NCI-H82 treated with DMSO at 0.1 percent for 48 hours (cell line): ENCODE results near the gene SAFB2.
A peak's percentile ranks its signal among the peaks of the same experiment; 100 is the strongest.

ENCODE experiments used
- DNase-seq: peaks from one replicate; lab custom pipeline; 2025; ENCODE audit not compliant: unreplicated experiment; lab: John Stamatoyannopoulos, UW

Gene SAFB2

DNA sequence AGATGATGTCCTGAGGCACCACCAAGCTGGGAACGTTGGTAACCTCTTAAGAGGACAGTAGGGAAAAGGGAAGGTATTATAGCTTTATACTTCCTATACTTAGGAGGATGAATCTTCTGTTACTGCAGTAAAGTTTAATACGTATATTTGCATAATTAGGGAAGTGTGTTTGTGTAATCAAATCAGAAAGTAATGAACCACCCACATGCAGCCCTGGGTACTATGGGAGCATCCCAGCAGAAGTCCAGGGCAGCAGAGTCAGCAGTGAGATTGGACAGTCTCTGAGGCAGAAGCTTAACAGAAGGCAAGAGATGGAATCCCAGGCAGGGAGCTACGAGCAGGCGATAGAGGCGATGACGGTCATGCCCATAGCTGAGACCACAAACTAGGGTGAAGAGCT is 12.9 kb upstream of the SAFB2 start:
- DNase-seq = no peak

DNA sequence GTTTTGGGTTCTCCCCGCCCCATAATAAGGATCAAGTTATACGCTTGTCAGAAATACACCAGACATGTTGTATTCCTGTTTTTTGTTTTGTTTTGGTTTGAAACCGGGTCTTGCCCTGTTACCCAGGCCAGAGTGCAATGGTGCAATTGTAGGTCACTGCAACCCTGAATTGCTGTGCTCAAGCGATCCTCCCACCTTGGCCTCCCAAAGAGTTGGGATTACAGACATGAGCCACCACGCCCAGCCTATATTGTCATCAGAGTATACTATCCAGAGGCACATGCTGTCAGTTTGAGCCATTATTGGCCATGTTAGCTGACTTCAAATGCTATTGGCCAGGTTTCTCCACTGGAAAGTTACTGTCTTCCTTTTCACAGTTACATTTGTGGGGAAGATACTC is 10.1 kb upstream of the SAFB2 start:
- DNase-seq = no peak

DNA sequence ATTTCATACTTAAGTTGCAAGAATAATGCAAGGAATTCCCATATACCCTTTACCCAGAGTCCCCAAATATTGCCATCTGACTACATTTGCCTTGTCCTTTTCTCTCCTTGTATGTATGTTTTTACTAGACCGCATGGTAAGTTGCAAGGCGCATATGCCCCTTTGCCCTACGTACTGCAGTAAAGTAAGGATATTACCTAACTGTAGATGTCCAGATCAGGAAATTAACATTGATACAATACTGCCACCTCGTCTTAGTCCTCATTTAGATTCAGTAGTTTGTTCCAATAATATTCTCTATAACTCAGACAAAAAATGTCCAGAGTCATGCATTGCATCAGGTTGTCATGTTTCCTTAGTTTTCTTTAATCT is 9.7 kb upstream of the SAFB2 start:
- no peak for DNase-seq

DNA sequence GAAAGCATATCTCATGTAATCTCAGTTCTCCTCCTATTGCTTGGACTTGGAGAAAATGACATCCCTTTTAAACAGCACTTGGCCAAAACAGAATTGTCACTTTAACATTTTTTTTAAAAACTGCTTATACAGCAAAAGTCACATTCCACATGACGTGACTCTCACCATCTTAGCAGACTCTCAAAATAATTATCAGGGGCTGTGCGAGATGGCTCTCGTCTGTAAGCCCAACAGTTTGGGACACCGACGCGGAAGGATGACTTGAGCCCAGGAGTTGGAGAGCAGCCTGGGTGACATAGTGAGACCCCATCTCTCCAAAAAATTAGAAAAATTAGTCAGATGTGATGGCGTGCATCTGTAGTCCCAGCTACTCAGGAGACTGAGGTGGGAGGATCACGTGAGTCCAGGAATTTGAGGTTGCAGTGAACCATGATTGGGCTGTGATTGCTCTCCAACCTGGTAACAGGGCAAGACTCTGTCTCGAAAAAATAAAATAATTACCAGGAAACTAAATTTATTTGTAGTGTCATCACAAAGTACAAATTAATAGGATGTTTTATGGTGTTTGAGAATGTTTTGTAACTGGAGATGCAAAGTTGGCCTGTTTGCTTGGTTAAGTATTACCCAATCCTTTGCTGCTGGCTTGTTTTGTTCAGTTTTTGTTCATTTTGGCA is 9.1 kb upstream of the SAFB2 start:
- no peak for DNase-seq

DNA sequence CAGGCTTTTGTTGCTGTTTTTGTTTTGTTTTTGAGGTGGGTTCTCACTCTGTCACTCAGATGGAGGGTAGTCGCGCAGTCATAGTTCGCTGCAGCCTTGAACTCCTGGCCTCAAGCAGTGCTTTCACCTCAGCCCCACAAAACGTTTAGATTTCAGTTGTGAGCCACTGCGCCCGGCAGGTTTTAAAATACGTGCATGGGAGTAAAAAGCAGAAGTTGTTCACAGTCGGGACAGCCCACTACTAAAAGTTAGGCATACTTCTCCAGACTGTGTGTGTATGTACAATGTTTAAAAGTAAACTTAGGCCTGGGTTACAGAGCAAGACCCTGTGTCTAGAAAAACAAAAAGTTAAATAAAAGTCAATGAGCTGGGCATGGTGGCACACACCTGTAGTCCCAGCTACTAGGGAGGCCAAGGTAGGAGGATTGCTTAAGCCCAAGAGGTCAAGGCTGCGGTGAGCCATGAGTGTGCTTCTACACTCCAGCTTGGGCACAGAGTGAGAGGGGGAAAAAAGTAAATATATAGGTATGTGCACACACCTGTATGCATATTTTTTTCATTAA is 6.4 kb upstream of the SAFB2 start:
- DNase-seq = no peak

DNA sequence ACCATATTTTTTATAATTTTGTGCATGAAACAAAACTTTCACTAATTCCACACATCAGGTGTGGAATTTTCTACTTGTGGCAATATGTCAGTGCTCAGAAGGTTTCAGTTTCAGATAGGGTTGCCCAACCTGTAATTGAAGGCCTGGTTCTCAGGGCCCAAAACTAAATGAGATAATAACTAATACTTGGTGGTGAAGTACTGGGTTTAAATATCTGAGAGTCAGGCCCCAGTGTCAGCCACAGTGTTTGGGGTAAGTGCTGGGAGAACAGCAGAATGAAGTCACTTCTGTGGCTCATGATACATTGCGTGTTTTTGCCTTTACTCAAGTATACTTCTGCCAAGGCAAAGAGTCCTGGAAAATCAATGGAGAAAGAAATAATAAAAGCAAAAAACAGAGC is 5.9 kb upstream of the SAFB2 start:
- DNase-seq = no peak

DNA sequence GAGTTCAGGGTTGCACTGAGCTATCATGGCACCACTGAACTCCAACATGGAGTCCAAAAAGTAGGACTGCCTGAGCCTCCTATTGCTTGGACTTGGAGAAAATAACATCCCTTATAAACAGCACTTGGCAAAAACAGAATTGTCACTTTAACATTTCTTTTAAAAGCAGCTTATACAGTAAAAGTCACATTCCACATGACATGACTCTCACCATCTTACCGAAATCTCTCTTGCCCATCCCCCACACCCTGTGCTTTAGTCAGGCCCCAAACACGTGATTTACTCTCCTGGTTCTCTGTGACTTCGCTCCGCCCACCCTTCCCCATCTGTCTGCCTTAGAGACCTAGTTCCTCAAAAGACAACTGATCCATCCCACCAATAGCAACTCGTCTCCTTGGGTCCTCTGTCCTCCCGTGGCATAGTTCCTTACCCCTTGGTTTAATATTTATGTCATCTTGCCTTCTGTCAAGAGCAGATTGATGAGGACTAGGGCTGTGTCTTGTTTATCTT is 4.9 kb upstream of the SAFB2 start:
- peak; percentile 70 for DNase-seq

DNA sequence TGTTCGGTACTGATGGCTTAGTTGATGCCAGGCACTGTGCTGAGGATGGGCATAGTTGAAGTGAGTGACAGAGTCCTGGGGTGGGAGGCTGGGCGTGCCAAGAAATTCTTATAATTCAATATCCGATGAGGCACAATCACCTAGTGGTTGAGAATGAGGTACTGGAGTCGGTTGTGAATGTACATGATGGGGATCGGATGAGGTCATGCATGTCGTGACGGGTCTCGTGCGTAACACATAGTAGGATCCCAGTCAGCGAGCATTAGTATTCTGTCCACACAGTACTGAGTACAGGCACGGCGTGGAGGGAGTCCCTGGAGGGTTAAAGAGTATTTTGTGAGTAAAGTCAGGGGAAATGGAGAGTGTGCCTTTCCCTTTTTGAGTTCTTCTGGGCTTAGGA is 3.1 kb upstream of the SAFB2 start:
- no peak for DNase-seq

DNA sequence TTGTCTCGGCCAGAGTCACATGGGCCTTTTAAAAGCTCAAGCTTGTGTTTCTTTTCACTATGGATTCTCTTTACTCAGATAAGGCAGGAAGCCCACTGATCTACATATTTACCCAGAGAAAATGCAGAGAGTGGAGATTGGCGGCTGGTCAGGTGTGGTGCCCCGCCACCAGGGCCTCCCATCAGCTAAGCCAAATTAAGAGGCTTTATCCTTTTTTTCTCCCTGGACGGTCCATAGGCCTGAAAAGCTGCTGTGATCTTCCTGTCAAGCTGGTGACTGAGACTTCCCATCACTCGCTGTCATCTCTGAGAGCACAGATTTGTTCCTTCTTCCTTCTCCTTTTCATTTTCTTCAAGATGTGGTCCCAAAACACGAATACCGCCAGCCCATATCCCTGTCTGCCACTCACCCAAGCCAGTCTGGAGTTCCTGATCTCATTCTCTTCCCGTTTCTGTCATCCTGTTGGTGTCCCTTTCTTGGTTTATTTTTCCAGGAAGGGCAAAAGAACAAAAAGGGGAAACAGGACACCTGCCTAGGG is 2.2 kb upstream of the SAFB2 start:
- DNase-seq = no peak

DNA sequence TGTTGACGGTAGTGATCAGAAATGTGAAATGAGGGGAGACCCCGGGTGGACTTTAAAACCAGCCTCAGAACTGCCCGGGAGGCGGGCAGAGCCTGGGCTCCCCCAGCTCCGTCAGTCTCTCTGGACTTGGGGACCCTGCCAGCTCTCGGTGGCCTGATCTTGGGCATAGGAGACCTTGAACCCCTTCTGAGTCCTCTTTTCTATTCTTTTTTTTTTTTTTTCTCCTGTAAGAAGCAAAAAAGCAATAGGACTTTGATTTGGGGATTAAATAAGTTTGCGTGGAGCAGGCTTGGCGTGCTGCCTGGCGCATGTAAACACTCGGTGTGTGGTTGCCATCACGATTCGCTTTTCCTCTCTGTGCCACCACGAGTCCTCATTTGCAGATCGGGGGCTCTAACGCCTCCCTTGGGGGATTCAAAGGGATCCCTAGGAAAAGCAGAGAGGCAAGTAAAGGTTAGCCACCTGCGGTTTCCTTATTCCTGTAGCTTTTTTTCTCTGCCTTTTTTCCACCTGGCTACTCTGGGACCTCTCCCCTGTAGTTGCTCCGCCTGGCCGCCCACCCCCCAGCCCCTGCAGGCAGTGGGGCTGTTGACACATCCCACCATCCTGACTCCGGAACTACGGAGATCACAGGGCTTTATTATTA is 1.6 kb upstream of the SAFB2 start:
- DNase-seq = no peak

DNA sequence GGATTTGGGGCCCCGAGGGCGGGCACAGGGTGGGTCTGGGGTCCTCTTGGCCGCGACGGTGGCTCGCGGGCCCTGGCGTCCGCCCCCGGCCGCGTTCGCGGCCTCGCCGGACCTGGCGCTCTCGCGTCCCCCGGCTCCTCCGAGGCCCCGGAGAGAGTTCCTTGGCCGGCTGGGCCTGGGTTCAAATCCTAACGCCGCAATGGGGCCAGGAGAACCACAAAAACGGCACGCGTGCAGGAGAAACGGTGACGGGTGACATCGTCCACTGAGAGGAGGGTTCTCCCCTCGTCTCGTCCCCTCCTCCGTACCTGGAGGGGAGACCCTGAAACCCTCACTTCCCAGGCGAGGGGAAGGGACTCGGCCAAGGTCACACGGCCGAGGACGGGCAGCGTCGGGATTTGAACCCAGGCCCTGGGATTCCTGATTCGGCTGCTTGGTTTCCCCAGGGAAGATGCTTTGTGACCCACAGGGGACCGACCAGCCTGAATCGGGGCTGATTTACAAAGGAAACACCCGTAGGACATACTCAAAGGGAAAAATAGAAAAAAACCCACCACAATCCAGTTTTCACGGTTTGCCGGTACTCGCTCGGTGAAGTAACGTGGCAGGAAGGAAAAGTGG is 931 bp upstream of the SAFB2 start:
- DNase-seq = no peak

DNA sequence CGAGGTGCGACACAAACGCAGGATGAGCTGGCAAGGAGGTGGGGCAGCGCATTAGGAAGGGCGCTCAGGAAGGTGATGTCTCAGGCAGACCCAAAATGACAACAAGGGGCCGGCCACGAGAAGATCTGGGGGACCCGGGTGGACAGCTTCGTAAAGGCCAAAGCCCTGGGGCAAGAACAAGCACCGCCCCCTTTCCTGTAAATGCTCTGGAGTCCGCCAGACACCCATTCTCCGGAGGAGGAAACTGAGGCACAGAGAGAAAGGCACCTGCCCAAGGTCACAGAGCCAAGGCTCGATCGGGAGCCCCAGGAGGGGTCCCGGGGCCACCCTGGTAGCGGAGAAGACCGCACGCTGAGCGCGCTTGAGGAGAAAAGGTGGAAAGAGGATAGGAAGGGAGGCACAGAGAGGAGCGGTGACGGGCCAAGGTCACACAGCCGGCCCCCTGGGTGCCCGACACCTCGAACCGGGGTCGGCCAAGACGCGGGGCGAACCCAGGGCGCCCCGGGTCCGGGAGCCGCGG is 571 bp downstream of the SAFB2 start:
- no peak for DNase-seq

DNA sequence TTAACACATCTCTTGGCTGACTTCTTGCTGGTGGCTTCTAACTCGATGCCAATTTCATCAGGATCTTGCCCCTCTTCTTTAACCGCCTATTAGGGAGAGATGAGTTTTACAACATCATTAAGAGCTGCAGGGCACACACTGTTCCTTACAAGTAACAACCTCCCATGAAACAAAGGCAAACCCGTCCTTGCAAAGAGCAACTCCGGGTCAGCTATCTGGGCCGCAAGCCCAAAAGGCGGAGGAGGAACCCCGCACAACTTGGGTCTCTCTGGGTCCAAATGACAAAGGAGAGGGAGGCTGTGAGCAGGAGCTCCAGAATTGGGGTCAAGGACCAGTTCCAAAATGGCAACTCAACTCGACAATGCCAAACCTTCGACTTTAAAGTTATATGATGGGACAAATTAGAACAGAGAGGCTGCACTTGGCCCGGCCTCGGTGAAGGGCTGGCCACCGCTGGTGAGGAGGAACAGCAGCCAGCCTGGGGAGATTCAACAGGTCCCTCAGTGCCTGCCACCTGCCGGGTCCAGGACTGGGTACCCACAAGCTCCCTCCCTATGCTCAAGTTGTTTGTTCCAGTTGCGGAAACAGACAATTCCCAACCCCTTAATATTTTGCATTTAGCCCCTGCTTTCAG is 1.1 kb downstream of the SAFB2 start:
- no peak for DNase-seq

DNA sequence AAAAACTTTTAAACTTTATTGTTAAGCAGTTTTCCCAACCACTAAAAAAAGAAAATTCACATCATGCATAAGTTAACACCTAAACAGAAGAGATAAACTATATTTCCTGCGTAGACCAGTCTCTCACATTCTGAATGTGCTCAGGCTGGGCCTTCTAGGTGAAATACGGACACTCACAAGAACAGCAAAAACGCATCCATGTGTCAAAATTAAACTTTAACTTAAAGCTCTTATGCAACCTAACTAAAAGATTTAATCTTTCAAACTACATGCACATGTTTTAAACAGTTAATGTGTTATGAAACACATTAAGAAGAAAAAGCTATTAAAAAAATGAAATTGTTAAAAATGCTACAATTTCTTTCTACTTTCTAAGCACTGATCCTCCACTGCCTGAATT is 2.6 kb downstream of the SAFB2 start:
- DNase-seq = no peak

DNA sequence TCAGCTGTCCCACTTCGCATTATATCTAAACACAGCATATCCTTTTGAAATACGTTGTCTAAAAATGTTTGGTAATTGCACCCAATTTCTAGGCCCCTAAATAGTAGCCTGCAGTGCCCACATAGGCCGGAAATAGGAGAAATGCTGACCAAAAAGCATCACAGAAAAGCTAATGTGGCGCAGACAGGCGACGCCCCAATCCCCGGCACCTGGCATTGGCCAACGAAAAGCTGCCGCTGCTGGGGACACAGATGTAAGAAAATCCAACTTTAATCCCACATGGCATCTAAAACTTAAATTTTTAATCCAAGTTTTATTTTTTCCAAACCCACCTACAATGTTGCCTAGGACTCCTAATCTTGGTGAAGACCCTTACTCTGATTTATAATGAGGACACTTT is 4.0 kb downstream of the SAFB2 start:
- no peak for DNase-seq

DNA sequence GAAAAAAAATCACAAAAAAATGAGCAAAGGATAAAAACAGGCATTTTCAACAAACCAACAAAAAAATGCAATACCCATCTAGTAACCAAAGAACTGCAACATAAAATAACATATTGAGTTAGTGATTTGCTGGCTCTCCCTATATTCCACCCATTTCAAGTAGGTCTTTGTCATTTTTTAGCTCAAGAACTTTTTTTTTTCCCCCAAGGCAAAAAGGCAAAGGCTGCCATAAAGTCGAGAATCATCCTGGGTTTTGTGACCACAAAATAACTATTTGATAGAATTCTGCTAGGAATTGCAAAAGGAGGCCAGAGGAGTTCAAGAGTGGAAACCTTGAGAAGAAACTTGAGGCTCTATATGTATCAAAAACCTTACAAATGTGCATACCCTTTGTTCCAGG is 5.5 kb downstream of the SAFB2 start:
- DNase-seq = no peak

DNA sequence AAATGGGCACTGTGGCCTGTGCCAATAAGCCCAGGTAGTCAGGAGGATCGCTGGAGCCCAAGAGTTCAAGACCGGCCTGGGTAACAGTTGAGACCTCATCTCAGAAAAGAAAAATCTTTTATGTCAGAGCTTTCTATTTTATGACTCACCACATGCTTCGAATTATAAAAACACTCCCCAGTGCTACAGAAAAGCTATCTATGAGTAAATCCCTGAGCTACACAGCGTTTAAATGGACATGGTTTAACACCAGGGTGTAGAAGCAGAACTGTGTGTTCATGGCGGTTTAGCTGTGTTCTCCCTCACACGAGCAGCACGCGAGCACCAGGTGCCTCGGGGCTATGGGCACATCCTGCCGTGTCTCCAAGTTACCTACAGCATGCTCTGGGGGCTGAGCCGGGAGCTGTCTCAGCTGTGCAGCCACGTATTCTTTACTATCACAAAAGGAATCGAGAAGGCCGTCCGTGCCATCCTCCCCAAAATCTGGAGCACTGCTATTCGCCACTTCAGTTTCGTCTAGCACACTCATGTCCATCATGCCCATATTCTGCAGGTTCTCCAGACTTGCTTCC is 6.7 kb downstream of the SAFB2 start:
- DNase-seq = no peak

DNA sequence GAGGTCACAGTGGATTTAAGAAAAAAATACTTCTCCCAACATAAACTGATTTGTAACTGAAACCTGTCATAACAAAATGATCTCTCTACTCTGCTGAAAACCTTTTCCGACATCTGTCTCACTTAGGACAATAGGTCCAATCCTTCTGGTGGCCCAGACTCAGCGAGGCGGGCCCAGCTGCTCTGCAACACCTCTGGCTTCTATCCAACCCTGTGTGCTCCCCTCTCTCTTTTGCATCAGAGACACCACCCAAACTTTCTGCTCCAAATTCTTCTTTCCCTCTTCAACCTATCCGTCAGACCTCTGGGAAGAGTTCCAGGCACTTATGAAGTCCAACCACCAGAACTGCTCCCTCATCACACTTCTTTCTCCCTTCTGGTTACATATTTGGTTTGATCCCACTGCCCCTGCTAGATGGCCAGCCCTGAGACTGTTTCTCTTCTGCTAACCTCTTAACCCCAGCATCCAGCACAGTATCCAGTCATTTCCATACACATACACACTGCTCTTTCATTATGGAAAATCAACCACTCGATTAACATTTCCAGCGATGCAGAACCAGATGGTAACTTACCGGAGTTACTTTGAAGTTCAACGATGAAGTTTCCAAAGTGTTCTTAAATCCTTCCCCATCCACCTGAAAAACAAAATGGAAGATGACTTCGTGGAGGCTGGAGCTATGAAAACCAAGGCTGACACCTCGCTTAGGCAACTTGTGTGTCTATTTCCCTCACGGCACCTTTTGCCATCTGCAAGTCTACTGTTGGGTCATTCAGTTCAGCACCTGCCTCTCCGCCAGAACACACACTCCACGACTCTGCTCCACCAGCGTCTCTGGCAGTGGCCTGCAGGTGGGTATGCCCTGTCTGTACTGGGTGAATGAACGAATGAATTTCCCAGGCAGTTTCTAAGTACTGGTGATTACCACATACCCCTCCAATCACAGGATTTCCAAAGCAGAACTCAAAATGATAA is 9.4 kb downstream of the SAFB2 start:
- DNase-seq = no peak

DNA sequence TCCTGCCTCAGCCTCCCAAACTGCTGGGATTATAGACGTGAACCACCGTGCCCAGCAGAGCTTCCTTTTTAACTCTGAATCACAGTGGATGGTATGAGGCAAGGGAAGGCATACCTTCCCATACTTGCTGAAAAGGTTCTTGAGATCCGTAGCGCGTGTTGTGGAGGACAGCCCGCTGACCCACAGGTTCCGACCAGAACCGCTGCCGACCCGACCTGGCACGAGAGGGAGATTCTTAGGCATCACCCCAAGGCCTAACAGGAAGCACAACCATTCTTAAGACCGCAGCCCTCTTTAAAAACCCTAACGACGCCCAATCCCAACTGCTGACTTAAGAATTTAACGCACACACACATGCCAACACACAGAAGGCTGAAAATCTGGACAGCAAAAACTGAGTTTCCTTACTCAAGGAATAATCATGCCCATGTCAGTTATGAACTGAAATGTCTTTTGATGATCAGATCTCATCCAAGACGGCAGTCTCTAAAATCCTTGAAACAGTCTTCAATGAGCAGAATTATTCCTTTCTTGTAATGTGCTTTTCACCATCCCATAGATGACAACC is 12.6 kb downstream of the SAFB2 start:
- no peak for DNase-seq
